HepG2 (cell line): Measurements from ENCODE around the gene TRNP1. TPM values are rescaled to one million over a fixed set of nuclear protein-coding genes. Genes with fewer than 3 reads are reported as not detected.
A peak's percentile ranks its signal among the peaks of the same experiment; 100 is the strongest.

Experiments
- ATF7 ChIP-seq, 2 experiments: fragments of 450-650 bp in 1 of 2; sonication (generic) in 1 of 2; formaldehyde crosslinking in 1 of 2; IDR thresholded peaks; 2 replicates each; pipeline versions ENCODE4 v1.4.0 to v1.6.1; 2016 to 2020; ENCODE audit warnings: antibody characterized with exemption in 1 of 2, mild to moderate bottlenecking in 1 of 2, missing genetic modification reagents in 1 of 2
- FOSL2 ChIP-seq: sonication (generic); formaldehyde crosslinking; IDR thresholded peaks from 2 replicates; pipeline ENCODE4 v1.4.0; 2020; ENCODE audit warnings: missing genetic modification reagents
- GATAD2A ChIP-seq: IDR thresholded peaks from 2 replicates; pipeline ENCODE4 v1.6.1; 2016
- HMG20A ChIP-seq: IDR thresholded peaks from 2 replicates; pipeline ENCODE4 v1.6.1; 2016; ENCODE audit warnings: borderline replicate concordance
- KLF13 ChIP-seq: sonication (generic); formaldehyde crosslinking; IDR thresholded peaks from 2 replicates; pipeline ENCODE4 v1.4.0; 2020; ENCODE audit warnings: mild to moderate bottlenecking, missing genetic modification reagents
- MYC ChIP-seq: sonication (generic); formaldehyde crosslinking; IDR thresholded peaks from 2 replicates; pipeline ENCODE4 v1.9.0; 2021; ENCODE audit warnings: missing genetic modification reagents, borderline replicate concordance
- NR2F6 ChIP-seq, 2 experiments: IDR thresholded peaks; 2 replicates each; pipeline ENCODE4 v1.6.1; 2016; ENCODE audit warnings: antibody characterized with exemption in 1 of 2, mild to moderate bottlenecking in 1 of 2
- RARA ChIP-seq: IDR thresholded peaks from 2 replicates; pipeline ENCODE4 v1.6.1; 2016; ENCODE audit warnings: missing genetic modification reagents, missing compliant biosample characterization
- RFX5 ChIP-seq: IDR thresholded peaks from 2 replicates; pipeline ENCODE4 v1.6.1; 2011; ENCODE audit warnings: low read depth, low read length, improper control_type of control experiment
- SKIL ChIP-seq: sonication (generic); formaldehyde crosslinking; IDR thresholded peaks from 2 replicates; pipeline ENCODE4 v1.8.0; 2022; ENCODE audit warnings: missing genetic modification reagents, mild to moderate bottlenecking, moderate library complexity, borderline replicate concordance
- SP5 ChIP-seq: IDR thresholded peaks from 2 replicates; pipeline ENCODE4 v1.6.1; 2016; ENCODE audit warnings: low read depth, borderline replicate concordance
- TEAD3 ChIP-seq: optimal IDR thresholded peaks from 2 replicates; pipeline ENCODE3; 2016; ENCODE audit warnings: borderline replicate concordance
- ZBTB26 ChIP-seq: IDR thresholded peaks from 2 replicates; pipeline ENCODE4 v1.6.1; 2016; ENCODE audit warnings: missing compliant biosample characterization, missing genetic modification reagents, borderline replicate concordance
- ZKSCAN1 ChIP-seq: fragments of 150-350 bp; IDR thresholded peaks from 2 replicates; pipeline ENCODE4 v1.6.1; 2014; ENCODE audit warnings: low read length
- ZNF253 ChIP-seq: sonication (generic); formaldehyde crosslinking; IDR thresholded peaks from 2 replicates; pipeline ENCODE4 v1.8.0; 2022; ENCODE audit warnings: mild to moderate bottlenecking, missing genetic modification reagents, borderline replicate concordance
- ZNF317 ChIP-seq: sonication (generic); formaldehyde crosslinking; IDR thresholded peaks from 2 replicates; pipeline ENCODE4 v1.5.0; 2020; ENCODE audit warnings: mild to moderate bottlenecking, missing genetic modification reagents
- ZNF331 ChIP-seq: sonication (generic); formaldehyde crosslinking; IDR thresholded peaks from 2 replicates; pipeline ENCODE4 v1.4.0; 2020; ENCODE audit warnings: missing genetic modification reagents
- ZNF552 ChIP-seq: sonication (generic); formaldehyde crosslinking; IDR thresholded peaks from 2 replicates; pipeline ENCODE4 v1.9.0; 2022; ENCODE audit warnings: missing genetic modification reagents, mild to moderate bottlenecking, borderline replicate concordance
- ZNF609 ChIP-seq: sonication (generic); formaldehyde crosslinking; IDR thresholded peaks from 2 replicates; pipeline ENCODE4 v1.4.0; 2020; ENCODE audit warnings: mild to moderate bottlenecking, missing genetic modification reagents, borderline replicate concordance
- ZNF678 ChIP-seq: sonication (generic); formaldehyde crosslinking; IDR thresholded peaks from 2 replicates; pipeline ENCODE4 v1.4.0; 2020; ENCODE audit warnings: mild to moderate bottlenecking, missing genetic modification reagents
- ZNF710 ChIP-seq: sonication (generic); formaldehyde crosslinking; IDR thresholded peaks from 2 replicates; pipeline ENCODE4 v1.5.0; 2020; ENCODE audit warnings: mild to moderate bottlenecking, missing genetic modification reagents, borderline replicate concordance
- polyA plus RNA-seq, 8 experiments: library from polyadenylated mRNA; depleted of rRNA in 3 of 8; stranded (reverse) in 7 of 8; unstranded in 1 of 8; fragments of >200 nt; fragmentation: Illumina TruSeq in 4 of 8; extraction: Trizol in 4 of 8; gene quantifications; 2 replicates each; pipeline versions ENCODE4 v1.2.1 to v1.2.3, GENCODE V29; 2011 to 2016; ENCODE audit warnings: low read depth in 4 of 8, missing spikeins in 1 of 8, mixed read lengths in 1 of 8; ENCODE audit not compliant: insufficient read depth in 1 of 8
- total RNA-seq, 5 experiments: library from RNA; depleted of rRNA; stranded (reverse); fragments of >200 nt; fragmentation: Illumina TruSeq; extraction: Trizol; gene quantifications; 2 replicates each; pipeline ENCODE4 v1.2.3, GENCODE V29; 2016; ENCODE audit warnings: low read depth in 1 of 5

TRNP1 gene
- total and polyA plus RNA-seq, 2 of the 13 experiments (the other 11 are each of a cell fraction or from before 2014, with no cell fraction given) = 42.0 to 158 TPM

GRCh38 chr1:26961826-26962225 is 31.7 kb upstream of the TRNP1 start (continued):
- TF ChIP-seq ZBTB26 (no peak), ATF7 (IDR thresholded peaks at IDR 0.05) (no peak), ATF7 (CRISPR knock-in tag; IDR thresholded peaks at IDR 0.05) (no peak), MYC (no peak), KLF13 (CRISPR knock-in tag) (no peak), HMG20A (peak; percentile 85; the same call in 1 of the 2 replicates), TEAD3 (peak; percentile 95), RFX5 (no peak), ZNF253 (CRISPR knock-in tag) (no peak), SP5 (no peak), ZNF317 (CRISPR knock-in tag) (peak; percentile 42; the same call in 1 of the 2 replicates), ZNF678 (CRISPR knock-in tag) (no peak), ZNF552 (no peak), ZNF331 (CRISPR knock-in tag) (peak; percentile 71; the same call in 1 of the 2 replicates), RARA (peak; percentile 80), FOSL2 (CRISPR knock-in tag) (peak; percentile 96), ZNF609 (no peak), SKIL (CRISPR knock-in tag) (peak; percentile 31; the same call in 1 of the 2 replicates), NR2F6 (IDR thresholded peaks at IDR 0.05) (no peak), NR2F6 (CRISPR knock-in tag; IDR thresholded peaks at IDR 0.05) (peak; percentile 74), GATAD2A (peak; percentile 92), ZKSCAN1 (no peak), ZNF710 (CRISPR knock-in tag) (peak; percentile 80; the same call in 1 of the 2 replicates)
